ENCODE measurements around the gene ITPR2.

Gene ITPR2

DNA sequence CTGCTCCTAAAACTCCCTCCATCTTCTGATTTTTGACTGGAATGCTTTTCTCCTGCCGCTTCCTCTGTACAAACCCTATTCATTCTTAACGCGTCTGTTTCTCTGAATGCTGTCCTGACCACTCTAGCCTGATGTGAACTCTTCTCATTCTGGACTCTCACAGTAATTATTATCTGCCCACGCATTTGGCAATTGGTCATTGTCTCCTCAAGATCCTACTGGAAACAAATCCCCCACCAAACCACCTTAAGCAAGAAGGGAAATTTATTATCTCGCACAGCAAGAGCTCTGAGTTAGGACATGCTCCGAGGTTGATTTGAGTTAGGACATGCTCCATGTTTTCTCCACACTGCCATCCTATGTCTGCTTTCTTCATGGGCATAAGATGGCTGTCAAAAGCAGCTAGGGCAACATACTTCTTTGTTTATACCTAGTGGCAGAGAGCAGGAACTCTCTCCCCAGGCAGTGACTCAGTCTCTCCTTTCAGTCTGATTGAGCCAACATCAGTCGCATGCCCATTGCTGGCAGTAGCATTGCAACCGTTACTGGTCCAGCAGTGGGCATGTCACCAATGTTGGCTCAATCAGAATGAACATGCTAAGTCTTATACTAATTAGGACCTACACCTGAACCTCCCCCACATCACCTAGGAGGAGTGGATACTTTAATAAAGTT lies 535.5 kb downstream of the ITPR2 start:
- no peak for DNase-seq (ENCODE audit: low read depth in 2 of 2)

- DNase-seq (ENCODE audit: low read depth in 2 of 2) = no peak
Measured at GRCh38 chr12:26295001-26295400, 538.0 kb downstream of the ITPR2 start.

DNA sequence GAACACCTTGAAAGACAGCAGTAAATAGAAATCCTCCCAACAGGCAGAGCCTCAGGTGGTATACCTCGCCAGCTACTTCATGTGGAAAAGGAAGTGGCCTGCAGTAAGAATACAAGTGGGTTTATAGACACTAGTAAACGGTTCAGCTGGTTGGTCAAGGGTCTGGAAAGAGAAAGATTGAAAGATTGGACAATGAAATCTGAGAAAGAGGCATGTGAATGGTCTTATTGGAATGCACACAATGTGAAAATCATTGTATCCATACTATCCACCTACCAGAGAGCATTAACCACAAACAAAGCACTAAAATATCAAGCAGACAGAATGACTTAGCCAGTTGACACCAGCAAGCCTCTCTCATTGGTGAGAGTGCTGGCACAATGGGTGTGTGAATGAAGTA lies 539.4 kb downstream of the ITPR2 start:
- DNase-seq (ENCODE audit: low read depth in 2 of 2) = no peak

DNA sequence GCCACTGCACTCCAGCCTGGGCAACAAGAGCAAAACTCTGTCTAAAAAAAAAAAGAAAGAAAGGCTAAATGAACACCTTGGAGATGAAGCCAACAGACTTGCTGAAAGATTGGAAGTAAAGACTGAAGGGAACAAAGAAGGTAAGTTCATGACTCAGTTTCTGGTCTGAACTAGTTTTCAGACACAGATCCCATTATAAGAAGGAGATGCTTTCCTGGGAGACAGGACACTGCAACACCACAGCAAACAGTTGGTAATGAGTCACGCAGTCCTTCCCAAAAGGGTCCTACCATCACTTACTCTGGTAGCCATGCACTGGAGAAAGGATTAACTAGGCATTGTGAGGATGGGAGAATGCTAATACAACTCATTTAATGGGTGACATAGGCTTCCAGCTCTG lies 540.4 kb downstream of the ITPR2 start:
- no peak for DNase-seq (ENCODE audit: low read depth in 2 of 2)

DNA sequence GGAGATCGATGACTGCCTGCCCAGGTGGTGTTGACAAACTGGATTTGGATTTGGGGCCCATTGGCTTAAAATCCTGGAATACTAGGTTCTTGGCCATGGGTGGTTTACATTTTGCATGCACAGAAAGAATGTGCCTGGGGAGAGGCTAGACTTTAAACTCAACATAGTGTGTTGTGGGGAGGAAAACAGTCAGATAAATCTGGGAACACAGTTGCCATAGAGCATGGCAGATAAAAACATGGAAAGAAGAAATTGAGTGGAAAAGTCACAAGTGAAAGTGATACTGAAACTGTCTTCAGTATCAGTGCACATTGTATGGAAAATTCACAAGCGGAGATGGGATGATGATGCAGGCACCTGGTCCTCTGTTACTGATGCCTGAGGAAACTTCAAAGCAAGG lies 542.4 kb downstream of the ITPR2 start:
- no peak for DNase-seq (ENCODE audit: low read depth in 2 of 2)

DNA sequence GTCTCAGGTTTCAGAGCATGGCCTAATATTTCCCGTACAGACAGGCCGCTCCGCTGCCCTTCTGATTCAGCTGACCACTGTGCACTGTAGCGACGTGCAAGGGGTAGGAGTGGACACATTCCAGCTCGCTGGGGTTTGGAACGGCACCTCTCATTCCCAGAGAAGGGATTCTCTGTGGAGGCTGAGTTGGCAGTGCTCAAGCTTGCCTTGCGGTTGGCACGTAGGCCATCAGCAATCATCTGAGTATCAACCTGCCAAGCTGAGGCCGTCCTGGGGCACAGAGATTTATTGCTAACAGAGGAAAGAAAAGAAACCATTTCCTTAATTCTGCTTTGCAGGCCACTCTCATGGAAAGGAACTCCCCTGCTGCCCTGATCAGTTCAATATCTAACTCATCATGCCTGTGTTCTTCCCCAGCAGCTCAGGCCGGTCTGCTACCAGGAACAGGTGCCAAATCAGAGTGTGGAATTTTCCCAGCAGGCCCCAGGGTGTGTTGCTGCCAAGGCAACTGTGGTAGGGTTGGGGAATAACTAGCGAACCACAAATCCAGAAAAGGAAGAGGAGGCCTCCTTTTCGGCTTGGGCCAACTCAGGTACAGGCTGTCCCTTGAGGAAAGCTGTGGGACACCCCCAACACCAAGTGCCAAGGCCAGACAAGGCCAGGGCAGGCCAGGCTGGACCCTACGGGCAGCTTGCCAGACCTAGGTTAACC lies 545.2 kb downstream of the ITPR2 start:
- no peak for DNase-seq (ENCODE audit: low read depth in 2 of 2)

Data from stimulated activated CD8-positive, alpha-beta memory T cell treated with anti-CD3 and anti-CD28 coated beads, Interleukin-2, amount 100 ng/mL, for 48 hours (primary cell).